OCI-LY1 (cell line): ENCODE data around the gene NME5.

ENCODE experiments used
- H2AFZ ChIP-seq: fragments of 200-600 bp; sonication (generic), shearing (Covaris generic); 2 replicates; pipeline ENCODE4 v1.6.0; 2014; ENCODE audit warnings: antibody characterized with exemption, mild to moderate bottlenecking, low read length
- H3F3A ChIP-seq: fragments of 200-600 bp; sonication (generic), shearing (Covaris generic); 2 replicates; pipeline ENCODE4 v1.6.0; 2014; ENCODE audit warnings: mild to moderate bottlenecking, antibody characterized with exemption, low read length, moderate library complexity; ENCODE audit not compliant: insufficient read depth
- H3K27ac ChIP-seq: fragments of 200-600 bp; sonication (generic); 2 replicates; pipeline ENCODE4 v1.5.1; 2014; ENCODE audit warnings: low read length, mixed run types, mild to moderate bottlenecking, low read depth; ENCODE audit not compliant: poor library complexity, severe bottlenecking
- H3K27me3 ChIP-seq: fragments of 200-600 bp; sonication (generic); 2 replicates; pipeline ENCODE4 v1.6.0; 2014; ENCODE audit warnings: antibody characterized with exemption, mild to moderate bottlenecking, low read length, moderate library complexity; ENCODE audit not compliant: insufficient read depth
- H3K36me3 ChIP-seq: fragments of 200-600 bp; sonication (generic); 2 replicates; pipeline ENCODE4 v1.6.1; 2014; ENCODE audit warnings: mild to moderate bottlenecking, antibody characterized with exemption, low read length, moderate library complexity, mixed read lengths; ENCODE audit not compliant: insufficient read depth
- H3K4me1 ChIP-seq: fragments of 200-600 bp; sonication (generic); 2 replicates; pipeline ENCODE4 v1.5.1; 2014; ENCODE audit warnings: mild to moderate bottlenecking, low read length, moderate library complexity; ENCODE audit not compliant: insufficient read depth, severe bottlenecking
- H3K4me2 ChIP-seq: fragments of 200-600 bp; sonication (generic), shearing (Covaris generic); 2 replicates; pipeline ENCODE4 v1.6.1; 2014; ENCODE audit warnings: low read length
- H3K4me3 ChIP-seq: fragments of 200-600 bp; sonication (generic); 2 replicates; pipeline ENCODE4 v1.5.1; 2014; ENCODE audit warnings: low read length, low read depth, mild to moderate bottlenecking, mixed read lengths; ENCODE audit not compliant: poor library complexity, severe bottlenecking
- H3K79me2 ChIP-seq: fragments of 200-600 bp; shearing (Covaris generic); 2 replicates; pipeline ENCODE4 v1.6.1; 2016; ENCODE audit warnings: mixed run types, low read length, mixed read lengths; ENCODE audit not compliant: insufficient read depth
- H3K9ac ChIP-seq: fragments of 200-600 bp; sonication (generic), shearing (Covaris generic); 2 replicates; pipeline ENCODE4 v1.6.1; 2014; ENCODE audit warnings: mild to moderate bottlenecking, low read length, mixed read lengths
- H3K9me2 ChIP-seq: fragments of 200-600 bp; sonication (generic), shearing (Covaris generic); 2 replicates; pipeline ENCODE4 v1.6.1; 2014; ENCODE audit warnings: low read depth, mild to moderate bottlenecking, low read length, mixed read lengths
- H3K9me3 ChIP-seq: fragments of 200-600 bp; shearing (Covaris generic); 2 replicates; pipeline ENCODE4 v1.6.1; 2014; ENCODE audit warnings: low read length, mixed read lengths
- H4K20me1 ChIP-seq: fragments of 200-600 bp; sonication (generic), shearing (Covaris generic); 2 replicates; pipeline ENCODE4 v1.6.0; 2016; ENCODE audit warnings: mild to moderate bottlenecking, low read length; ENCODE audit not compliant: insufficient read depth
- EZH2 ChIP-seq: fragments of 200-600 bp; sonication (generic), shearing (Covaris generic); IDR thresholded peaks from 2 replicates; pipeline ENCODE4 v1.8.0; 2017; ENCODE audit warnings: borderline replicate concordance, mixed run types, mild to moderate bottlenecking, antibody characterized with exemption, low read length, moderate library complexity, mixed read lengths
- TF ChIP-seq, protein P1 (sequence below): fragments of 200-600 bp; sonication (generic), shearing (Covaris generic); IDR thresholded peaks from 2 replicates; pipeline ENCODE4 v1.5.1; 2017; ENCODE audit warnings: mild to moderate bottlenecking, antibody characterized with exemption, low read length, moderate library complexity, mixed read lengths

The NME5 gene

DNA sequence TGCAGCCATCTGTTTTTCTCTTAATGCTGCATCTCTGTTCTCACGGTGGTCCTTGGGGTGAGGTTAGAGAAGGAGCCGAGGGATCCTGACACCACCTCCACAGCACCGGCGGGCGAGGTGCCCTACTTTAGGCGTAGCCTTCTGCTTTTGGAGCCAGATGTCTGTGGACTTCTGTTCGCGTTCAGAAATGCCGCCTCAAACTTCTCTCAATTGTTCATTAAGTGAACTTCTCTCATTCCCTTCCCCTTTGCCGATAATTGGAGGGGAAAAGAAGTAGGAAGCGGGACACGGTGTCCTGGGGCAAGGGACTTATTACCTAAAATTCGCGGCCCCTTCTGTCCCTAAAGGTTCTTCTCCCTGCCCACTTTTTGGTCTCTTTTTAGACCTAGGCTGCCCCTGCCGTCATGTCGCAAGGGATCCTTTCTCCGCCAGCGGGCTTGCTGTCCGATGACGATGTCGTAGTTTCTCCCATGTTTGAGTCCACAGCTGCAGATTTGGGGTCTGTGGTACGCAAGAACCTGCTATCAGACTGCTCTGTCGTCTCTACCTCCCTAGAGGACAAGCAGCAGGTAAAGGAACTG lies 40.1 kb upstream of the NME5 start:
- Histone ChIP-seq H3K9me3 (no peaks in the 10 kb centered on the region), H3K27ac (peak overlapping the region; percentile 73), H2AFZ (0 out of 2 replicates have a peak overlapping the region, but pooled peaks have one; percentile 7), H3K9ac (peak overlapping the region; percentile 90), H4K20me1 (no peaks in the 10 kb centered on the region), H3K9me2 (no peaks in the 10 kb centered on the region), H3F3A (no peaks in the 10 kb centered on the region), H3K4me3 (peak overlapping the region; percentile 90), H3K79me2 (peaks cover 19% of the 10 kb centered on the region), H3K36me3 (peaks cover 57% of the 10 kb centered on the region), H3K4me2 (peak overlapping the region; percentile 90), H3K4me1 (peaks cover 21% of the 10 kb centered on the region), H3K27me3 (no peaks in the 10 kb centered on the region)
- TF ChIP-seq, protein P1, sequence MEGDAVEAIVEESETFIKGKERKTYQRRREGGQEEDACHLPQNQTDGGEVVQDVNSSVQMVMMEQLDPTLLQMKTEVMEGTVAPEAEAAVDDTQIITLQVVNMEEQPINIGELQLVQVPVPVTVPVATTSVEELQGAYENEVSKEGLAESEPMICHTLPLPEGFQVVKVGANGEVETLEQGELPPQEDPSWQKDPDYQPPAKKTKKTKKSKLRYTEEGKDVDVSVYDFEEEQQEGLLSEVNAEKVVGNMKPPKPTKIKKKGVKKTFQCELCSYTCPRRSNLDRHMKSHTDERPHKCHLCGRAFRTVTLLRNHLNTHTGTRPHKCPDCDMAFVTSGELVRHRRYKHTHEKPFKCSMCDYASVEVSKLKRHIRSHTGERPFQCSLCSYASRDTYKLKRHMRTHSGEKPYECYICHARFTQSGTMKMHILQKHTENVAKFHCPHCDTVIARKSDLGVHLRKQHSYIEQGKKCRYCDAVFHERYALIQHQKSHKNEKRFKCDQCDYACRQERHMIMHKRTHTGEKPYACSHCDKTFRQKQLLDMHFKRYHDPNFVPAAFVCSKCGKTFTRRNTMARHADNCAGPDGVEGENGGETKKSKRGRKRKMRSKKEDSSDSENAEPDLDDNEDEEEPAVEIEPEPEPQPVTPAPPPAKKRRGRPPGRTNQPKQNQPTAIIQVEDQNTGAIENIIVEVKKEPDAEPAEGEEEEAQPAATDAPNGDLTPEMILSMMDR: no peak
- no peak for TF ChIP-seq EZH2

DNA sequence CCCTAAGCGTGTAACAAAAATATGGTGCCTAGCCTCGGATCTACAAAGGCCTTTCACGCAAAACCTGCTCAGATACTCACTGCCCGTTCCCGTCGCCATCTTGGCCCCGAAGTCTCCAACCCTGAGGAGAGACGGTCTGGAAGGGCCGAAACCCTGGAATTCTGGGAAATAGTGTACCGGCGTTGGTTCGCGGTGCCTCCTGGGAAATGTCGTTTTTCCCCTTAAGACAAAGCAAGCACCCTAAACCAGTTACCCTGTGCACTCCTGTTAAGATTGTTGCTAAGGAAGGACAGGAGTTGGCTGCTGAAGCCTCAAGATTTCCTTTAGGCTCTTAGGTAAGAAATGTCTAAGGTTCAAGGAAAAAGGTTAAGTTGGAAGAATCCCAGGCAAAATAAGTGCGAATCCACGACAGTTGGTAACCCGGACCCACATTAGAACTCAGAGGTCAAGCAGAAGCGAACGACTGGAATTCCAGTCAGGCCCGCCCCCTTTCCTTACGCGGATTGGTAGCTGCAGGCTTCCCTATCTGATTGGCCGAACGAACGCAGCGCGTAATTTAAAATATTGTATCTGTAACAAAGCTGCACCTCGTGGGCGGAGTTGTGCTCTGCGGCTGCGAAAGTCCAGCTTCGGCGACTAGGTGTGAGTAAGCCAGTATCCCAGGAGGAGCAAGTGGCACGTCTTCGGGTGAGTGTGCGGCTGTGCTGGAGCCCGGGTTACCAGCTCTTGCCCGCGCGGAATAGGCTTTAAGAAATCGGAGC lies 39.5 kb upstream of the NME5 start, which contains the start of the genes BRD8 and KIF20A:
TSS of gene BRD8 (minus strand) at position 115 of the 761 bp plus-strand sequence. CDS start at position 99, 16 bp downstream.
TSS of gene KIF20A (plus strand) at position 597 of the 761 bp plus-strand sequence. CDS start 569 bp downstream, outside the sequence.
- H2AFZ ChIP-seq: peak within 1 kb of the TSS; percentile 48; the same call in 1 of the 2 replicates
- H4K20me1 ChIP-seq: no peaks in the 10 kb centered on the region
- H3K36me3 ChIP-seq: peaks cover 57% of the 10 kb centered on the region
- H3F3A ChIP-seq: no peaks in the 10 kb centered on the region
- peak within 1 kb of the TSS; percentile 90 for H3K9ac ChIP-seq
- TF ChIP-seq, protein P1: no peak
- no peak for TF ChIP-seq EZH2
- H3K4me3 ChIP-seq: peak within 1 kb of the TSS; percentile 90
- H3K27ac ChIP-seq: peak within 1 kb of the TSS; percentile 83
- peak within 1 kb of the TSS; percentile 90 for H3K4me2 ChIP-seq
- H3K9me3 ChIP-seq: no peaks in the 10 kb centered on the region
- peaks cover 21% of the 10 kb centered on the region for H3K4me1 ChIP-seq
- peaks cover 19% of the 10 kb centered on the region for H3K79me2 ChIP-seq
- no peaks in the 10 kb centered on the region for H3K27me3 ChIP-seq
- no peaks in the 10 kb centered on the region for H3K9me2 ChIP-seq

DNA sequence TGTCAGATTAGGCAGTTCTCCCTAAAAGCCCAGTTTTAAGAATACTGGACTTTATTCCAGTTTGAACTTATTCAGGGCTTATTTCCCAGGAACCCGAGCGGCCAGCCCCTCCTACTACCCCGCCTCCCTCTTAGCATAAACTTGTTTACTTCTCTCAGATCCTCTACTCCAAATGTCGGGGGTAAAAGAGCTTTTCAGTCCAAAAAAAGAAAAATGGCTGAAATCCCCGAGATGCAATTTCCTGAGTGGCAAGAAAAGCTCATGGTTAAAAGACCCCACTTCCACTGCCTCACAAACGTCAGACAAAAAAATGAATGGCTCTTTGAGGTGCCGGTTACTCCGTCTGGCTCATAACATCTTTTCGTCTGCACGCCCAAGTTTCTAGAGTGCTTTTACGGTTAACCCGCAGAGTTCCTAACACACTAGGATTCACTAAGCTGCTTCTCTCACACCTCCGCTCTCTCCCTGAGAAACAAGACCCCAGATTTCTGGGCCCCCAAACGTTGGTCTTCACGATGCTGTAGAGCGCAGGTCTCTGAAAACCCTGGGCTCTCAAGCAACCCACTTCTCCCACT lies 38.8 kb upstream of the NME5 start:
- peak overlapping the region; percentile 90 for H3K9ac ChIP-seq
- peaks cover 19% of the 10 kb centered on the region for H3K79me2 ChIP-seq
- peak overlapping the region; percentile 90 for H3K4me2 ChIP-seq
- TF ChIP-seq EZH2: no peak
- TF ChIP-seq, protein P1: no peak
- H3K9me3 ChIP-seq: no peaks in the 10 kb centered on the region
- peaks cover 55% of the 10 kb centered on the region for H3K36me3 ChIP-seq
- no peaks in the 10 kb centered on the region for H3F3A ChIP-seq
- H3K4me3 ChIP-seq: peak overlapping the region; percentile 90
- peak overlapping the region; percentile 48; the same call in 1 of the 2 replicates for H2AFZ ChIP-seq
- peak overlapping the region; percentile 83 for H3K27ac ChIP-seq
- no peaks in the 10 kb centered on the region for H3K27me3 ChIP-seq
- peaks cover 21% of the 10 kb centered on the region for H3K4me1 ChIP-seq
- no peaks in the 10 kb centered on the region for H4K20me1 ChIP-seq
- no peaks in the 10 kb centered on the region for H3K9me2 ChIP-seq
